IMR-90 (cell line): ENCODE data around the gene TTC31. TPM values are rescaled to one million over a fixed set of nuclear protein-coding genes. Genes with fewer than 3 reads are reported as not detected.

ENCODE experiments used
- ATAC-seq: fragments of 200-7000 bp; cut with Tn5 transposase; 2 replicates; pipeline ENCODE4 v1.9.1; 2020; ENCODE audit warnings: low read depth, mild to moderate bottlenecking, moderate library complexity
- BruUV-seq: library from RNA; stranded (reverse); fragments of 400-500 nt; replicated peaks from 2 replicates; lab custom pipeline; 2021; lab: Mats Ljungman, UMichigan
- CTCF ChIA-PET: fragments of 300-600 bp; formaldehyde crosslinking; extraction: SDS; loops from one replicate; lab custom pipeline; 2021; ENCODE audit warnings: antibody characterized with exemption; lab: Yijun Ruan, JAX
- POLR2A ChIA-PET: fragments of 300-600 bp; sonication (Branson Sonifier 250); formaldehyde crosslinking; loops from one replicate; lab custom pipeline; 2022; ENCODE audit warnings: antibody characterized with exemption; ENCODE audit not compliant: unreplicated experiment; lab: Charles Lee
- DNase-seq: peaks from one replicate; pipeline ENCODE4 v3.0.0; 2013
- H2AFZ ChIP-seq: replicated peaks from 2 replicates; pipeline ENCODE3; 2013; ENCODE audit warnings: low read length, mild to moderate bottlenecking; ENCODE audit not compliant: poor library complexity
- H2AK5ac ChIP-seq: 2 replicates; pipeline ENCODE4 v1.6.1; 2013; ENCODE audit warnings: low read depth, low read length, inconsistent platforms
- H2AK9ac ChIP-seq: replicated peaks from 2 replicates; pipeline ENCODE3; 2013; ENCODE audit warnings: mild to moderate bottlenecking, low read depth, low read length, moderate library complexity; ENCODE audit not compliant: poor library complexity
- H2BK120ac ChIP-seq: 2 replicates; pipeline ENCODE4 v1.6.1; 2013; ENCODE audit warnings: low read depth, low read length, inconsistent platforms
- H2BK15ac ChIP-seq: 3 replicates; pipeline ENCODE4 v1.6.1; 2013; ENCODE audit warnings: low read depth, low read length, inconsistent platforms
- H2BK20ac ChIP-seq: 2 replicates; pipeline ENCODE4 v1.6.1; 2013; ENCODE audit warnings: low read depth, mild to moderate bottlenecking, inconsistent platforms, low read length, moderate library complexity
- H2BK5ac ChIP-seq: 2 replicates; pipeline ENCODE4 v1.6.1; 2013; ENCODE audit warnings: mild to moderate bottlenecking, low read depth, low read length, inconsistent platforms; ENCODE audit not compliant: poor library complexity, severe bottlenecking
- H3K14ac ChIP-seq: replicated peaks from 2 replicates; pipeline ENCODE4 v1.6.1; 2013; ENCODE audit warnings: low read depth, low read length, inconsistent platforms
- H3K18ac ChIP-seq: 2 replicates; pipeline ENCODE4 v1.6.1; 2013; ENCODE audit warnings: low read depth, low read length, control low read depth
- H3K23ac ChIP-seq: 2 replicates; pipeline ENCODE4 v1.6.1; 2013; ENCODE audit warnings: low read depth, low read length, inconsistent platforms
- H3K27ac ChIP-seq: 2 replicates; pipeline ENCODE4 v1.5.1; 2013; ENCODE audit warnings: mild to moderate bottlenecking, control low read depth, low read length; ENCODE audit not compliant: insufficient read depth
- H3K27me3 ChIP-seq: 2 replicates; pipeline ENCODE4 v1.6.1; 2013; ENCODE audit warnings: low read length; ENCODE audit not compliant: control insufficient read depth, insufficient read depth
- H3K36me3 ChIP-seq: 2 replicates; pipeline ENCODE4 v1.6.1; 2013; ENCODE audit warnings: low read length, mixed read lengths; ENCODE audit not compliant: control insufficient read depth, insufficient read depth
- H3K4ac ChIP-seq: 2 replicates; pipeline ENCODE4 v1.6.1; 2013; ENCODE audit warnings: low read depth, low read length, inconsistent platforms
- H3K4me1 ChIP-seq: 2 replicates; pipeline ENCODE4 v1.6.1; 2013; ENCODE audit warnings: low read length, mixed read lengths; ENCODE audit not compliant: control insufficient read depth, insufficient read depth
- H3K4me2 ChIP-seq: 2 replicates; pipeline ENCODE4 v1.6.1; 2013; ENCODE audit warnings: low read depth, mild to moderate bottlenecking, control low read depth, low read length, moderate library complexity
- H3K4me3 ChIP-seq: 2 replicates; pipeline ENCODE4 v1.5.1; 2013; ENCODE audit warnings: low read depth, mild to moderate bottlenecking, control low read depth, low read length, moderate library complexity; ENCODE audit not compliant: insufficient read depth
- H3K56ac ChIP-seq: 2 replicates; pipeline ENCODE4 v1.6.1; 2013; ENCODE audit warnings: low read length, inconsistent platforms; ENCODE audit not compliant: insufficient read depth; ENCODE audit errors: extremely low read depth
- H3K79me1 ChIP-seq, 2 experiments: 2 replicates each; pipeline ENCODE4 v1.6.1; 2013; ENCODE audit warnings: low read length in 2 of 2, inconsistent platforms in 1 of 2, low read depth in 1 of 2
- H3K9ac ChIP-seq: 2 replicates; pipeline ENCODE4 v1.6.1; 2013; ENCODE audit warnings: low read depth, low read length, control low read depth
- H3K9me1 ChIP-seq: 2 replicates; pipeline ENCODE4 v1.6.1; 2013; ENCODE audit warnings: low read length, inconsistent platforms; ENCODE audit not compliant: insufficient read depth
- H3K9me3 ChIP-seq: 2 replicates; pipeline ENCODE4 v1.6.1; 2013; ENCODE audit warnings: low read length; ENCODE audit not compliant: control insufficient read depth, insufficient read depth
- H4K20me1 ChIP-seq: 2 replicates; pipeline ENCODE4 v1.6.1; 2013; ENCODE audit warnings: low read length, inconsistent platforms; ENCODE audit not compliant: insufficient read depth
- H4K5ac ChIP-seq: 2 replicates; pipeline ENCODE4 v1.6.1; 2013; ENCODE audit warnings: mild to moderate bottlenecking, low read depth, low read length, control low read depth
- H4K8ac ChIP-seq, 2 experiments: 2 replicates each; pipeline ENCODE4 v1.6.1; 2013; ENCODE audit warnings: low read depth in 2 of 2, low read length in 2 of 2, control low read depth in 1 of 2, inconsistent platforms in 1 of 2
- H4K91ac ChIP-seq: 2 replicates; pipeline ENCODE4 v1.6.1; 2013; ENCODE audit warnings: low read depth, low read length, inconsistent platforms; ENCODE audit not compliant: insufficient read depth
- BHLHE40 ChIP-seq: fragments of 150-350 bp; IDR thresholded peaks from 2 replicates; pipeline ENCODE4 v1.6.1; 2016; ENCODE audit warnings: mild to moderate bottlenecking, low read depth, low read length
- CEBPB ChIP-seq: IDR thresholded peaks from 2 replicates; pipeline ENCODE4 v1.6.1; 2012; ENCODE audit warnings: low read depth, low read length, improper control_type of control experiment
- CHD1 ChIP-seq: IDR thresholded peaks from 2 replicates; pipeline ENCODE4 v1.6.1; 2012; ENCODE audit warnings: low read depth, low read length, improper control_type of control experiment
- ELK1 ChIP-seq: fragments of 150-350 bp; IDR thresholded peaks from 2 replicates; pipeline ENCODE4 v1.6.1; 2016; ENCODE audit warnings: low read depth, mild to moderate bottlenecking, low read length, moderate library complexity, borderline replicate concordance
- FOS ChIP-seq: fragments of 150-350 bp; IDR thresholded peaks from 2 replicates; pipeline ENCODE4 v1.6.1; 2016; ENCODE audit warnings: low read depth, low read length
- MAFK ChIP-seq: IDR thresholded peaks from 2 replicates; pipeline ENCODE4 v1.6.1; 2012; ENCODE audit warnings: low read depth, low read length, improper control_type of control experiment
- MAZ ChIP-seq: IDR thresholded peaks from 2 replicates; pipeline ENCODE4 v1.6.1; 2012; ENCODE audit warnings: low read depth, mild to moderate bottlenecking, low read length, improper control_type of control experiment, moderate library complexity, borderline replicate concordance
- MXI1 ChIP-seq: IDR thresholded peaks from 2 replicates; pipeline ENCODE4 v1.6.1; 2012; ENCODE audit warnings: low read depth, mild to moderate bottlenecking, low read length, moderate library complexity, borderline replicate concordance
- NFE2L2 ChIP-seq: fragments of 150-350 bp; IDR thresholded peaks from 2 replicates; pipeline ENCODE4 v1.6.1; 2016; ENCODE audit warnings: low read depth, mild to moderate bottlenecking, low read length
- POLR2A ChIP-seq: IDR thresholded peaks from 2 replicates; pipeline ENCODE4 v1.6.1; 2012; ENCODE audit warnings: mild to moderate bottlenecking, low read depth, low read length
- RAD21 ChIP-seq: IDR thresholded peaks from 2 replicates; pipeline ENCODE4 v1.6.1; 2012; ENCODE audit warnings: low read length, improper control_type of control experiment
- RCOR1 ChIP-seq: IDR thresholded peaks from 2 replicates; pipeline ENCODE4 v1.6.1; 2012; ENCODE audit warnings: mild to moderate bottlenecking, low read length, improper control_type of control experiment; ENCODE audit not compliant: insufficient replicate concordance
- RFX5 ChIP-seq: IDR thresholded peaks from 2 replicates; pipeline ENCODE4 v1.8.0; 2012; ENCODE audit warnings: low read depth, mild to moderate bottlenecking, low read length, moderate library complexity
- SMC3 ChIP-seq: fragments of 150-350 bp; IDR thresholded peaks from 2 replicates; pipeline ENCODE4 v1.6.1; 2016; ENCODE audit warnings: low read depth, mild to moderate bottlenecking, antibody characterized with exemption, low read length, moderate library complexity
- USF2 ChIP-seq: fragments of 150-350 bp; IDR thresholded peaks from 2 replicates; pipeline ENCODE4 v1.6.1; 2017; ENCODE audit warnings: mild to moderate bottlenecking, antibody characterized with exemption, low read length, low read depth
- WGBS, 2 experiments: methylation state at CpG; one replicate each; pipeline versions ENCODE4 v1.1.5 to v1.1.7; 2013; ENCODE audit warnings: missing lambda C conversion rate in 2 of 2; ENCODE audit not compliant: insufficient read length in 1 of 2; ENCODE audit errors: extremely low coverage in 2 of 2; 5-methylcytosine and 5-hydroxymethylcytosine counted together
- dilution Hi-C: fragments of 300-500 bp; cut with HindIII; formaldehyde crosslinking; loops from one replicate; pipeline ENCODE4 v1.14.3; 2018; ENCODE audit warnings: low sequenced_read_pairs; ENCODE audit not compliant: unreplicated experiment
- in situ Hi-C: fragments of 300-500 bp; cut with MboI; formaldehyde crosslinking; loops from 3 replicates; pipeline ENCODE4 v1.14.3; 2019; ENCODE audit warnings: low sequenced_read_pairs, inconsistent platforms, mixed read lengths
- intact Hi-C: fragments of 100-400 bp; cut with micrococcal nuclease; formaldehyde crosslinking; loops from 2 replicates; pipeline ENCODE4 v1.10.0; 2022
- polyA plus RNA-seq, 3 experiments: library from polyadenylated mRNA; depleted of rRNA; stranded (reverse); fragments of >200 nt; gene quantifications; 2 replicates each; pipeline ENCODE4 v1.2.3, GENCODE V29; 2012; ENCODE audit warnings: low replicate concordance in 1 of 3
- total RNA-seq: library from RNA; depleted of rRNA; stranded (reverse); fragments of >200 nt; gene quantifications from 2 replicates; pipeline ENCODE4 v1.2.3, GENCODE V29; 2012

The TTC31 gene
- total and polyA plus RNA-seq, 2 of the 4 experiments (the other 2 are of a cell fraction): 6.3 to 18.8 TPM

- H3K27ac ChIP-seq: peak within 1 kb of the TSS; percentile 70
- CTCF ChIA-PET: interaction anchor here (0.6 kb wide), 1 partner anchor 11 kb away, joined by 4 read pairs; no protein-coding TSS in a partner anchor
- H3K27me3 ChIP-seq: no peaks in the 10 kb centered on the region
- peak within 1 kb of the TSS; percentile 92 for H3K4me2 ChIP-seq
- intact Hi-C loops (no loop called here), in situ Hi-C loops (no loop called here), dilution Hi-C loops (no loop called here)
- H3K14ac ChIP-seq: peak within 1 kb of the TSS; percentile 97
- peak within 1 kb of the TSS; percentile 80 for H2AK5ac ChIP-seq
- peaks cover 18 to 51% of the 10 kb centered on the region in 2 experiments for H3K79me1 ChIP-seq
- H3K9me3 ChIP-seq: no peaks in the 10 kb centered on the region
- H4K91ac ChIP-seq: peak within 1 kb of the TSS; percentile 83
- H3K9ac ChIP-seq: peak within 1 kb of the TSS; percentile 86
- H3K9me1 ChIP-seq: 0 out of 2 replicates have a peak, but pooled peaks cover 3% of the 10 kb centered on the region
- peaks cover 10% of the 10 kb centered on the region for H3K4me1 ChIP-seq
- H2BK120ac ChIP-seq: 0 out of 2 replicates have a peak within 1 kb of the TSS, but pooled peaks have one; percentile 45
- H4K8ac ChIP-seq: peak within 1 kb of the TSS; percentile 66 to 95
- H3K4ac ChIP-seq: peak within 1 kb of the TSS; percentile 96
- peak within 1 kb of the TSS; percentile 80 for H3K4me3 ChIP-seq
- H3K56ac ChIP-seq: peak within 1 kb of the TSS; percentile 92
- H2BK5ac ChIP-seq: peak within 1 kb of the TSS; percentile 77
- ATAC-seq: peak; percentile 86
- peak within 1 kb of the TSS; percentile 33; the same call in 1 of the 3 replicates for H2BK15ac ChIP-seq
- peak within 1 kb of the TSS; percentile 78 for H4K5ac ChIP-seq
- H4K20me1 ChIP-seq: no peaks in the 10 kb centered on the region
- H2AK9ac ChIP-seq: peak within 1 kb of the TSS; percentile 97
- H2BK20ac ChIP-seq: no peak within 1 kb of the TSS
- POLR2A ChIA-PET: interaction anchor here (0.9 kb wide), 1 partner anchor 24 kb away, joined by 5 read pairs; the partner anchor contains the start of genes CCDC142 and TTC31
- H3K18ac ChIP-seq: no peak within 1 kb of the TSS
- H3K36me3 ChIP-seq: peaks cover 21% of the 10 kb centered on the region
- WGBS, 2 experiments: no CpG with 5 or more reads among the region's 38 CpGs
- no TSS peak for BruUV-seq
- H3K23ac ChIP-seq: peak within 1 kb of the TSS; percentile 94
- H2AFZ ChIP-seq: peak within 1 kb of the TSS; percentile 92
- peak; percentile 100 for DNase-seq
- no peak for TF ChIP-seq MXI1
- no peak for TF ChIP-seq CHD1
- no peak for TF ChIP-seq POLR2A
- TF ChIP-seq RFX5: peak; percentile 54
- no peak for TF ChIP-seq RCOR1
- TF ChIP-seq CEBPB: no peak
- no peak for TF ChIP-seq NFE2L2
- no peak for TF ChIP-seq RAD21
- no peak for TF ChIP-seq MAFK
- TF ChIP-seq BHLHE40: no peak
- TF ChIP-seq FOS: peak; percentile 78; the same call in 1 of the 2 replicates
- no peak; the same call in 1 of the 2 replicates for TF ChIP-seq USF2
- no peak for TF ChIP-seq SMC3
- 0 out of 2 replicates have a peak, but pooled peaks have one; percentile 5 for TF ChIP-seq MAZ
- no peak for TF ChIP-seq ELK1
Measured at GRCh38 chr2:74458132-74458937, 24.5 kb upstream of the TTC31 start, which contains the start of gene WBP1. Gene WBP1 (plus strand): TSS chr2:74458438. CDS start chr2:74458603, 165 bp downstream.
